ENCODE data around the gene PLA2G15.

GRCh38 chr16:68215302-68215701 is 29.9 kb upstream of the PLA2G15 start:
- TF ChIP-seq CTCF (IDR thresholded peaks at IDR 0.05) (no peak), POLR2A (IDR thresholded peaks at IDR 0.05) (no peak)
